Measurements from ENCODE around the gene VEGFB. TPM values are rescaled to one million over a fixed set of nuclear protein-coding genes. Genes with fewer than 3 reads are reported as not detected.
A peak's percentile ranks its signal among the peaks of the same experiment; 100 is the strongest.

VEGFB gene
- total RNA-seq, 1 donor from 2014 or later = 2.3 TPM

DNA sequence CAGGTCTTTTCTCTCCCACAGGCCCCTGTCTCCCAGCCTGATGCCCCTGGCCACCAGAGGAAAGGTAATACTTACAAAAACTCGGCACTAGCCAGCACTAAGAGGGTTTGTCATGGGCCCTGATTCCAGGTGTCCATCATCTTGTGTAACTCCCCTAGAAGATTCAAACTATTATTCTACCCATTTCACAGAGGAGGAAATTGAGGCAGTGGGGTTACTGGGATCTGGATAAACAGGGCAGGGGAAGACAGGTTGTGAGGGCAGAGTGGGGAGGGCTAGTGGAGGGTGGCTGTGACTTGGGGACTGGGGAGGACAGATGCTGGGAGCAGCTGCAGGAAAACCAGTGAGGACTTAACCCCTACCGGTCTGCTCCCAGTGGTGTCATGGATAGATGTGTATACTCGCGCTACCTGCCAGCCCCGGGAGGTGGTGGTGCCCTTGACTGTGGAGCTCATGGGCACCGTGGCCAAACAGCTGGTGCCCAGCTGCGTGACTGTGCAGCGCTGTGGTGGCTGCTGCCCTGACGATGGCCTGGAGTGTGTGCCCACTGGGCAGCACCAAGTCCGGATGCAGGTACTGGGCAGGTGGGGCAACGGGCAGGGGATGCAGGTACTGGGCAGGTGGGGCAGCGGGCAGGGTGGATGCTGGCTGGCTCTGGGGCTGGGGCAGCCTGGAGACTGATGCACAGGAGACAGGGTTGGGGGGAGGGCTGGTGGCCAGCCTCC is 1.2 kb downstream of the VEGFB start:
- peak overlapping the region; percentile 85 for H3K4me3 Mint-ChIP-seq
- H3K4me1 Mint-ChIP-seq = peaks cover 23% of the 10 kb centered on the region
- Histone ChIP-seq H3K9ac (no peak overlapping the region), H3K9me3 (ENCODE audit: low read depth) (no peaks in the 10 kb centered on the region), H2AFZ (replicated peaks) (peak overlapping the region; percentile 85), H3K79me2 (ENCODE audit: low read depth) (no peaks in the 10 kb centered on the region), H3K4me1 (peaks cover 9% of the 10 kb centered on the region), H3K36me3 (no peaks in the 10 kb centered on the region), H3K27me3 (peaks cover 47% of the 10 kb centered on the region), H4K20me1 (ENCODE audit: low read depth) (peaks cover 3% of the 10 kb centered on the region), H3K4me2 (peak overlapping the region; percentile 94), H3K27ac (no peak overlapping the region), H3K4me3 (peak overlapping the region; percentile 84), H3F3A (ENCODE audit: low read depth) (peaks cover 41% of the 10 kb centered on the region)
- no peak overlapping the region for H3K27ac Mint-ChIP-seq
- DNase-seq (ENCODE audit: low spot score) = no peak
- H3K9me3 Mint-ChIP-seq = no peaks in the 10 kb centered on the region
- TF ChIP-seq EZH2 (IDR thresholded peaks at IDR 0.05) (no peak), EZH2phosphoT487 (IDR thresholded peaks at IDR 0.05) (no peak), CTCF (IDR thresholded peaks at IDR 0.05) (no peak)
- peaks cover 17% of the 10 kb centered on the region for H3K27me3 Mint-ChIP-seq (ENCODE audit: insufficient read depth, low read depth)
- no peaks in the 10 kb centered on the region for H3K36me3 Mint-ChIP-seq

DNA sequence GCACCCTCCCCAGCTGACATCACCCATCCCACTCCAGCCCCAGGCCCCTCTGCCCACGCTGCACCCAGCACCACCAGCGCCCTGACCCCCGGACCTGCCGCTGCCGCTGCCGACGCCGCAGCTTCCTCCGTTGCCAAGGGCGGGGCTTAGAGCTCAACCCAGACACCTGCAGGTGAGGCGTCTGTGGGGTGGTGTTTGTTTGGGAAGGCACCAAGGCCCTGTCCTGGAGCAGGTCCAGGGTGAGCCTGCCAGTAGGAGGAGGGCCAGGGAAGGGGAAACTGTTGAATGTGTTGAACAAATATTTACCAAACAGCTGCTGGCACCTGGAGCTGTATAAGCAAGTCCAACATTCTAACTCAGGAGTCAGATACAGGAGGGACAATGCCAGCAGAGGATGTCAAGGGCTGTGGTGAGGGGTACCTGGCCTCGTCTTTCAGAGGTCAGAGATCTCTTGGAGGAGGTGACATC is 3.1 kb downstream of the VEGFB start:
- DNase-seq (ENCODE audit: low spot score) = no peak
- H3K4me3 Mint-ChIP-seq = peak overlapping the region; percentile 69
- H3K4me1 Mint-ChIP-seq = peaks cover 19% of the 10 kb centered on the region
- H3K27me3 Mint-ChIP-seq (ENCODE audit: insufficient read depth, low read depth) = peaks cover 15% of the 10 kb centered on the region
- Histone ChIP-seq H3K4me3 (no peak overlapping the region), H3K9me3 (ENCODE audit: low read depth) (no peaks in the 10 kb centered on the region), H3K27ac (no peak overlapping the region), H3K9ac (no peak overlapping the region), H3F3A (ENCODE audit: low read depth) (peaks cover 36% of the 10 kb centered on the region), H3K36me3 (no peaks in the 10 kb centered on the region), H3K4me1 (peaks cover 9% of the 10 kb centered on the region), H3K27me3 (peaks cover 29% of the 10 kb centered on the region), H3K79me2 (ENCODE audit: low read depth) (peaks cover 8% of the 10 kb centered on the region), H2AFZ (replicated peaks) (no peak overlapping the region), H3K4me2 (no peak overlapping the region), H4K20me1 (ENCODE audit: low read depth) (peaks cover 8% of the 10 kb centered on the region)
- TF ChIP-seq EZH2phosphoT487 (IDR thresholded peaks at IDR 0.05) (no peak), CTCF (IDR thresholded peaks at IDR 0.05) (no peak), EZH2 (IDR thresholded peaks at IDR 0.05) (no peak)
- no peak overlapping the region for H3K27ac Mint-ChIP-seq
- no peaks in the 10 kb centered on the region for H3K36me3 Mint-ChIP-seq
- H3K9me3 Mint-ChIP-seq = no peaks in the 10 kb centered on the region

DNA sequence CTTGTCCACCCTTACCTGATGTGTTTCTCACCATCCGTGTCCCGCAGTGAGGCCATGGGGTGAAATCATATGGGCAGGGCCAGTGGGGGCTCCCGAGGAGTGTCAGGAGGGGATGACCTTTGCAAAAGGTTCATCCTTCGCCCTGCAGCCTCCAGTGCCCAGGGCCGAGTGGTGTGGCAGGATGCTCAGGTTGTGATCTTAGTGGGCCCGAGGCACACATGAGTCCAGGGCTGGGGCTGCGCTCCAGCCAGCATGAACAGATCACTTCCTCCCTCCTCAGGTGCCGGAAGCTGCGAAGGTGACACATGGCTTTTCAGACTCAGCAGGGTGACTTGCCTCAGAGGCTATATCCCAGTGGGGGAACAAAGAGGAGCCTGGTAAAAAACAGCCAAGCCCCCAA is 3.7 kb downstream of the VEGFB start:
- H3K4me1 Mint-ChIP-seq = peaks cover 23% of the 10 kb centered on the region

More for the DNA sequence above, 3.7 kb downstream of the VEGFB start:
- Histone ChIP-seq H3K4me2 (no peak overlapping the region), H3K9ac (no peak overlapping the region), H4K20me1 (ENCODE audit: low read depth) (peaks cover 14% of the 10 kb centered on the region), H2AFZ (replicated peaks) (no peak overlapping the region), H3F3A (ENCODE audit: low read depth) (peaks cover 33% of the 10 kb centered on the region), H3K27me3 (peaks cover 24% of the 10 kb centered on the region), H3K4me1 (peaks cover 9% of the 10 kb centered on the region), H3K4me3 (no peak overlapping the region), H3K79me2 (ENCODE audit: low read depth) (peaks cover 11% of the 10 kb centered on the region), H3K27ac (no peak overlapping the region), H3K9me3 (ENCODE audit: low read depth) (no peaks in the 10 kb centered on the region), H3K36me3 (no peaks in the 10 kb centered on the region)
- Mint-ChIP-seq H3K27ac (peak overlapping the region; percentile 54), H3K36me3 (no peaks in the 10 kb centered on the region), H3K4me3 (peak overlapping the region; percentile 21), H3K9me3 (no peaks in the 10 kb centered on the region), H3K27me3 (ENCODE audit: insufficient read depth, low read depth) (peaks cover 14% of the 10 kb centered on the region)
- no peak for DNase-seq (ENCODE audit: low spot score)
- no peak for TF ChIP-seq EZH2 (IDR thresholded peaks at IDR 0.05)
- TF ChIP-seq CTCF (IDR thresholded peaks at IDR 0.05) = no peak
- TF ChIP-seq EZH2phosphoT487 (IDR thresholded peaks at IDR 0.05) = no peak
